Measurements from ENCODE around the gene CDH23. TPM values are rescaled to one million over a fixed set of nuclear protein-coding genes. Genes with fewer than 3 reads are reported as not detected.

CDH23 gene
- total RNA-seq, 2 donors from 2014 or later, result 1.4 to 1.6 TPM

GRCh38 chr10:71844695-71845094 lies 448.0 kb downstream of the CDH23 start:
- no peak overlapping the region for H3K4me3 ChIP-seq
- H3K27ac ChIP-seq, result no peak overlapping the region
- no peak for TF ChIP-seq CTCF (IDR thresholded peaks at IDR 0.05)
- H3K27me3 ChIP-seq, result no peaks in the 10 kb centered on the region
- no peaks in the 10 kb centered on the region for H3K9me3 ChIP-seq
- intact Hi-C loops (cut with DNase I), result no loop called here
- no peak for DNase-seq
- no peaks in the 10 kb centered on the region for H3K36me3 ChIP-seq
- H3K4me1 ChIP-seq, result peaks cover 4% of the 10 kb centered on the region
- H3K9ac ChIP-seq (ENCODE audit: low read depth in 2 of 2, low read length in 2 of 2), result no peak overlapping the region

DNA sequence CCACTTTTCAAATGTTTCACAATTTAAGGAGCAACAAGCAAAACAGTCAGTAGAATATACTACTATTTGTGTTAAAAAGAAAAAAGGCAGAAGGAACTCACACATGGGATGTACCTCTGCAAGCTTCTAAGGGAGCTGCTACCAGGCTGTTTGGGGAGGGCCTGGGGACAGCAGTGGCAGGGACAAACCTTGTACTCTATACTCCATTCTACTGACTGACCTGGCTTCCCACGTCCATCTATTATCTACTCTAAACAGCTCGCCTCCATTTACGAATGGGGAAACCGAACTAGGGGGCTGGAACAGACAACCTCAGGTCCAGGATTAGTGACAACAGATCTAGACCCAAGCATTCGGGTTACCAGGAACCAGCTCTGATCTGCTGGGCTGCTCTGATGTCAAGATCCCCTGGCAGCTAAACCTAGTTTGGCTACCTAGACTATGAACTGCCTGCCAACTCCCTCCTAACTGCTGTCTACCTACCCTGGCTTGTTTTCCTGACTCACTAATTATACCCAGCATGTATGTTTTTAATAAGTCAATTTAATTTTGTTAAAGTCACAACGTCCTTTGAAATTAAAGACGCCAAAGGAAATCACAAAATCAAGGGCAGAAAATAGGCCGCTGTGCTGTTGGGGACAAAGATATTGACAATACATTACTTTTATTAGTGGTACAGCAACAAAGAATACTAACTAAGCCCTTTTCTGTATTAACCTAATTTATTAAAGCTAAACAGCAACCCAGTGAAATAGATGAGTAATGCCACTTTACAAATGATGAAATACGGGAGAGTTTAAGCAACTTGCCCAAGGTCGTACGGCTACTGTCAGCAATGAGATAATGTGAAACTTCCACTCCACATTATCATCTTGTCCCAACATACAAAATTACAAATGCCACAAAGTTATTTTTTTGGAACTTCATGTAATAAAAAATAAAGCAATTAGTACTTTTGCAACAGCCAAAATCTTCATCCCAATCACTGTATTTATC lies 449.0 kb downstream of the CDH23 start:
- TF ChIP-seq CTCF (IDR thresholded peaks at IDR 0.05), result no peak
- Histone ChIP-seq H3K4me1 (peaks cover 4% of the 10 kb centered on the region), H3K27ac (no peak overlapping the region), H3K36me3 (no peaks in the 10 kb centered on the region), H3K4me3 (no peak overlapping the region), H3K9ac (ENCODE audit: low read depth in 2 of 2, low read length in 2 of 2) (no peak overlapping the region), H3K27me3 (no peaks in the 10 kb centered on the region), H3K9me3 (no peaks in the 10 kb centered on the region)
- no peak for DNase-seq
- intact Hi-C loops (cut with DNase I), result no loop called here

DNA sequence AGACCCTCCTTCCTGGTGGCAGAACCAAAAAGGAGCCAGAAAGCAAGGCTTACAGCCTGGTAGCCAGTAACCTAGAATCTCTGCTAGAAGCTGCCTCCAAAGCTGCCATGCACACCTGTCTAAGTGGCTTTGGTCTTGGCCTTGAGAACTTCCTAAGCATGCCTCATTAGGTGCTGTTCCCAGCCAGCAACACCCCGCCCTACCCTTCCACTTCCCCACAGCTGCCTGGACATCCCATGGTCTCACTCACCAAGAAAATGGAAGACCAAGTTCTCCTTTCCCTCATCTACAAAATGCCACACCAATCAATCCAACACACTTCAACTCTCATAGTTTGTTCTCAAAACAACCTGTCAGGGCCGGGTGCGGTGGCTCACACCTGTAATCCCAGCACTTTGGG lies 450.1 kb downstream of the CDH23 start:
- Histone ChIP-seq H3K9ac (ENCODE audit: low read depth in 2 of 2, low read length in 2 of 2) (no peak overlapping the region), H3K27me3 (no peaks in the 10 kb centered on the region), H3K36me3 (no peaks in the 10 kb centered on the region), H3K27ac (no peak overlapping the region), H3K4me1 (no peaks in the 10 kb centered on the region), H3K9me3 (no peaks in the 10 kb centered on the region), H3K4me3 (no peak overlapping the region)
- no peak for DNase-seq
- intact Hi-C loops (cut with DNase I), result no loop called here
- TF ChIP-seq CTCF (IDR thresholded peaks at IDR 0.05), result no peak

GRCh38 chr10:71847418-71847817 lies 450.7 kb downstream of the CDH23 start:
- no peak overlapping the region for H3K4me3 ChIP-seq

More at GRCh38 chr10:71847418-71847817, 450.7 kb downstream of the CDH23 start:
- H3K4me1 ChIP-seq, result no peaks in the 10 kb centered on the region
- H3K9me3 ChIP-seq, result no peaks in the 10 kb centered on the region
- H3K9ac ChIP-seq (ENCODE audit: low read depth in 2 of 2, low read length in 2 of 2), result no peak overlapping the region
- intact Hi-C loops (cut with DNase I), result no loop called here
- DNase-seq, result no peak
- no peak for TF ChIP-seq CTCF (IDR thresholded peaks at IDR 0.05)
- H3K27ac ChIP-seq, result no peak overlapping the region
- H3K36me3 ChIP-seq, result no peaks in the 10 kb centered on the region
- no peaks in the 10 kb centered on the region for H3K27me3 ChIP-seq

Measured in colonic mucosa (tissue), 4 donors.